Left lung (tissue), 10 donors: Measurements from ENCODE around the gene STARD4. TPM values are rescaled to one million over a fixed set of nuclear protein-coding genes. Genes with fewer than 3 reads are reported as not detected.
A peak's percentile ranks its signal among the peaks of the same experiment; 100 is the strongest.

Source experiments
- ATAC-seq: fragments of 200-7000 bp; cut with Tn5 transposase; one replicate; pipeline ENCODE4 v1.9.1; 2020; ENCODE audit warnings: moderate library complexity
- DNase-seq, 4 donors: peaks; one replicate each; pipeline ENCODE4 v3.0.0-alpha.2; 2013 to 2020
- H3K27ac ChIP-seq, 2 donors: fragments of 200-600 bp; sonication (generic) in 1 of 2; one replicate each; pipeline versions ENCODE4 v1.5.0 to v1.8.0; 2020 to 2021
- H3K27me3 ChIP-seq, 2 donors: fragments of 200-600 bp; sonication (generic) in 1 of 2; one replicate each; pipeline versions ENCODE4 v1.5.0 to v1.8.0; 2020 to 2021
- H3K36me3 ChIP-seq, 2 donors: fragments of 200-600 bp; sonication (generic) in 1 of 2; one replicate each; pipeline versions ENCODE4 v1.5.0 to v1.8.0; 2020 to 2021
- H3K4me1 ChIP-seq, 2 donors: fragments of 200-600 bp; one replicate each; pipeline ENCODE4 v1.8.0; 2021
- H3K4me3 ChIP-seq, 2 donors: fragments of 200-600 bp; sonication (generic) in 1 of 2; one replicate each; pipeline versions ENCODE4 v1.5.0 to v1.8.0; 2020 to 2021; ENCODE audit warnings: mild to moderate bottlenecking in 1 of 2
- H3K9me3 ChIP-seq, 2 donors: fragments of 200-600 bp; sonication (generic) in 1 of 2; one replicate each; pipeline versions ENCODE4 v1.5.0 to v1.8.0; 2020 to 2021
- CTCF ChIP-seq, 2 donors: fragments of 200-600 bp; sonication (generic) in 1 of 2; IDR thresholded peaks; one replicate each; pipeline versions ENCODE4 v1.5.0 to v1.8.0; 2021; ENCODE audit warnings: antibody characterized with exemption in 2 of 2
- intact Hi-C, 2 donors: fragments of 100-400 bp; cut with DNase I; formaldehyde crosslinking; loops; one replicate each; pipeline versions ENCODE4 v1.11.2 to v1.14.2; 2022
- polyA plus RNA-seq, 6 donors: library from polyadenylated mRNA; unstranded; fragments of 120-200 nt; gene quantifications; one replicate each; pipeline ENCODE4 v1.2.1, GENCODE V29; 2013; ENCODE audit not compliant: insufficient read length in 6 of 6
- total RNA-seq, 2 donors: library from RNA; stranded (reverse); fragmentation: NEBNext Ultra II Directional; extraction: Animal tissue kit (Norgen Biotek cat#: 25700); gene quantifications; one replicate each; pipeline ENCODE4 v1.2.1, GENCODE V29; 2021
- donor health status: DM: no; HTN: yes; CAD: no.
- donor health status: DM: no; HTN: no; CAD: no.

Gene STARD4
- total and polyA plus RNA-seq, 8 donors, result 32.4 to 68.2 (median 38.2) TPM

DNA sequence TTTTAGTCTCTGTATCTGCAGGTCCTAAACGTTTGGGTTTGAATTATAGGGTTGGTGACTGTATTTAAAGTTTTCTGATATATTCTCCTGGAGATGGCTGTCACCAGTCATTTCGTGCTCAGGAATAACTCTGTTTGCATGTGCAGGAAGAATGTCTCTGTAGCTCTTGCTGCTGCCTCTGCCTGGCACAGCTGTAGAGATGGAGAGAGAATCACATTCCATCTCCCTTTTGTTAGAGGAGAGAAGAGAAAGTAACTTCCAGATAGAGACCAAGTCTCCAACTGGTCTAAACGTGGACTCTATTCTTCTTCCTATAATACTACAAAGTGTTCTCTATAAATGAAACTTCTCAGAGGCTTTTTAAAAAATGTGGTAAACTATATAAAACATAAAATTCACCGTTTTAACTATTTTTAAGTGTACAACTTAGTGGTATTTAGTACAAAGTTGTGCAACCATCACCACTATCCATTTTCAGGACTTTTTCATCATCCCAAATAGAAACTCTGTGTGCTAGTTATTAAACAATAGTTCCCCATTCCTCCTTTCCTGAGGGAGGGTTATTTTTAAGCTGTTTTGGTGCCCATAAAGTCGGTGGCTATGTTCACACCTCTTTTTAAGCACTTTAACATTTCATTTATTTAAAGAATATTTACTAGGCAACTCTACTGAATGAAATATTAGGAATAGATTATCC, 20.7 kb upstream of the STARD4 start:
- intact Hi-C loops, result no loop called here
- DNase-seq (no peak), ATAC-seq (no peak)
- no peak for TF ChIP-seq CTCF (IDR thresholded peaks at IDR 0.05)
- Histone ChIP-seq H3K36me3 (no peaks in the 10 kb centered on the region), H3K4me1 (peaks cover 0 to 26% of the 10 kb centered on the region in 2 donors), H3K9me3 (no peaks in the 10 kb centered on the region), H3K27me3 (no peaks in the 10 kb centered on the region), H3K27ac (no peak overlapping the region), H3K4me3 (no peak overlapping the region)

GRCh38 chr5:111530298-111530740, 18.0 kb upstream of the STARD4 start:
- DNase-seq (peak in 3 of 4 donors; percentile 40 to 89 (median 85)), ATAC-seq (peak; percentile 95)
- Histone ChIP-seq H3K4me3 (no peak overlapping the region), H3K27me3 (no peaks in the 10 kb centered on the region), H3K36me3 (no peaks in the 10 kb centered on the region), H3K27ac (peak overlapping the region; percentile 15 to 77), H3K4me1 (peaks cover 0 to 26% of the 10 kb centered on the region in 2 donors), H3K9me3 (no peaks in the 10 kb centered on the region)
- intact Hi-C loops, result no loop called here
- TF ChIP-seq CTCF (IDR thresholded peaks at IDR 0.05), result no peak

GRCh38 chr5:111528056-111528455, 15.7 kb upstream of the STARD4 start:
- intact Hi-C loops, result no loop called here
- ATAC-seq (no peak), DNase-seq (no peak)
- H3K9me3 ChIP-seq, result no peaks in the 10 kb centered on the region
- no peak for TF ChIP-seq CTCF (IDR thresholded peaks at IDR 0.05)
- H3K27ac ChIP-seq, result no peak overlapping the region
- no peaks in the 10 kb centered on the region for H3K27me3 ChIP-seq
- no peaks in the 10 kb centered on the region for H3K36me3 ChIP-seq
- H3K4me1 ChIP-seq, result peaks cover 0 to 21% of the 10 kb centered on the region in 2 donors
- H3K4me3 ChIP-seq, result no peak overlapping the region

DNA sequence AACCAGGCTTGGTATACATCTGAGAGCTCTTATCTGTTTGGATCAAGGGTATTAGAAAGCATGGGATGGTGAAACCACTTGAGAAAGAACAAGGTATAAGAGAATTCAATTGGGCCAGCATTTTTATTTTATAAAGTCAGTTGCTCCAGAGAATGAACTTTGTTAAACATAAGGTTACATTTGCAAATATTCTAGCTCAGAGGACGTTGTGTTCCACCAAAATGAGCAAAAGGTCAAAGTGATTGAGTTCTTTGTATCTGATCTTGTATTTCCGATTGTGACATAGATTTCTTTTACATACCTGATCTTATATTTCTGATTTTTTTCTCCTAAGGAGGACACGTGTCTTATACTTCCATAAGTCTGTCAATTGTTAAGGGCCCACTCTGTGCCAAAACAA, 8.6 kb upstream of the STARD4 start:
- TF ChIP-seq CTCF (IDR thresholded peaks at IDR 0.05), result no peak
- no peak for DNase-seq
- Histone ChIP-seq H3K27ac (no peak overlapping the region), H3K9me3 (no peaks in the 10 kb centered on the region), H3K4me1 (no peaks in the 10 kb centered on the region), H3K27me3 (no peaks in the 10 kb centered on the region), H3K4me3 (no peak overlapping the region), H3K36me3 (no peaks in the 10 kb centered on the region)
- ATAC-seq, result no peak
- intact Hi-C loops, result no loop called here

DNA sequence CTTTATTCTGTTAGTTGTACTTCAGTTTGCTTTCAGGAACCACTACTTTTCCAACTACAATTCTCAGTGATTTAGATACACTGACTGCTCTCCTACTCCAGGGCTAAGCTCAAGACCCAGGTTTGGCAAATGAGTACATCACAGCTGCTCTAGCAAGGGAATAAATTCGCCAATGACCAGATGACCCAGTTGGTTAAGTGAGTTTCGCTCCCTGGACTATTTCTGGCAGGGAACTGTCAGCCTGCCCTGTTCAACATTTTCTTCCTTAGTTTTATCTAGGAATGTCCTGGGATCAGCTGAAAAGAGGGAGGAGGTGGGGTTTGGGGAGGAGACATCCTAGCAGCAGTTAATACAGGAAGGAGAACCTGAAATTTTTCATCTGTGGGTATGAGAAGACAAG, 6.4 kb upstream of the STARD4 start:
- intact Hi-C loops, result no loop called here
- H3K27me3 ChIP-seq, result no peaks in the 10 kb centered on the region
- no peak for TF ChIP-seq CTCF (IDR thresholded peaks at IDR 0.05)
- H3K4me1 ChIP-seq, result no peaks in the 10 kb centered on the region
- H3K9me3 ChIP-seq, result no peaks in the 10 kb centered on the region
- ATAC-seq (no peak), DNase-seq (no peak)
- H3K27ac ChIP-seq, result no peak overlapping the region
- no peaks in the 10 kb centered on the region for H3K36me3 ChIP-seq
- no peak overlapping the region for H3K4me3 ChIP-seq
